ENCODE data around the gene UNC45B. TPM values are rescaled to one million over a fixed set of nuclear protein-coding genes. Genes with fewer than 3 reads are reported as not detected.

The UNC45B gene
- total and polyA plus RNA-seq, 2 of the 8 experiments (the other 6 are each of a cell fraction or from before 2014, with no cell fraction given): 0.06 to 0.15 TPM

DNA sequence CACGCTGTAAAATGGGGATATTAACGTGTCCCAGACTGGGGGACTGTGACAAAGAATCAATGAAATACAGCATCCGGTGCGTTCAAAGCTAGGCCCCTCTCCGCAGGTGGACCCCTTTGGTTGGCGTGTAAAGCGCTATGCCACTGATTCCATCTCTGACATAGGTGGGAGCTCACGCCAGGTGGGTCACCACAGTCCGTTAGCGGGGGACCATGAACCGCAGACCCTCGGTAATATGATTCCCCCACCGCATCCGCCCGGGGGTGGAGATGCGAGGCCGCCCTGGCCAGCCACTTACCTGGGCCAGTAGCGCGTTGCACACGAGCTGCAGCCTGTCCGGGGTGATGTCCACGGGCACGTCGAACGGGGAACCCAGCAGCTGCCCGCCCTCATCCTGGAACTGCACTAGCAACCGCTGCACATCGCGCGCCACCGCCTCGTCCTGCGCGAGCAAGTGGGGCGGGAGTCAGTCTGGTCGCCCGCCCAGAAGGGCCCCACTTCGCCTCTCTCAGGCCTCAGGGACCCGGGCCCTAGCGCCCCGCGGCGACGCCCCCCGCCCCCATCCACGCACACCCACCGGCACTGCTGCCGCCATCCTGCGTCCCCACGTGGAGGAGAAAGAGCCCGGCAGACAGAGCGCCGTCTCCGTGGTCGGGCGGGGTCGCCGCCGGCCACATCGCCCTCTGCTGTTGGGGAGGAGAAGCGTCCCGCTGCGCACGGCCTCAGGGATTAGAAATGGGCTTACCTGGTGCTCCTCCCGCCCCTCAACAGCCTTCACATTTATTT lies 5.7 kb upstream of the UNC45B start, which contains the start of gene NLE1 (continued):
- TF ChIP-seq EP300 (IDR thresholded peaks at IDR 0.05; ENCODE audit: borderline replicate concordance in 1 of 2, low read depth in 2 of 2, low read length in 2 of 2): peak in 1 of 2 experiments; percentile 53; a peak in 1 of 3 replicates
- TF ChIP-seq, protein P1, sequence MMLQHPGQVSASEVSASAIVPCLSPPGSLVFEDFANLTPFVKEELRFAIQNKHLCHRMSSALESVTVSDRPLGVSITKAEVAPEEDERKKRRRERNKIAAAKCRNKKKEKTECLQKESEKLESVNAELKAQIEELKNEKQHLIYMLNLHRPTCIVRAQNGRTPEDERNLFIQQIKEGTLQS (IDR thresholded peaks at IDR 0.05; ENCODE audit: insufficient read depth, low read depth, low read length): no peak
- TF ChIP-seq TBP (IDR thresholded peaks at IDR 0.05; ENCODE audit: low read depth, low read length): peak; percentile 75; the same call in 1 of the 2 replicates
- TF ChIP-seq SRF (IDR thresholded peaks at IDR 0.05; ENCODE audit: low read depth, low read length): 0 out of 2 replicates have a peak, but pooled peaks have one; percentile 13
- no peak for TF ChIP-seq JUN (IDR thresholded peaks at IDR 0.05; ENCODE audit: low read depth, low read length)
- TF ChIP-seq RAD21 (IDR thresholded peaks at IDR 0.05 in 1 of 2, conservative IDR thresholded peaks at IDR 0.05 in 1 of 2; ENCODE audit: low read depth in 2 of 2, low read length in 2 of 2): peak; percentile 28 to 49
- no peak for TF ChIP-seq HDAC6 (IDR thresholded peaks at IDR 0.05; ENCODE audit: low read depth, low read length)
- TF ChIP-seq SP2 (IDR thresholded peaks at IDR 0.05; ENCODE audit: low read length): peak; percentile 79
- TF ChIP-seq NRF1 (IDR thresholded peaks at IDR 0.05; ENCODE audit: low read depth, low read length): no peak
- TF ChIP-seq FOSL1 (IDR thresholded peaks at IDR 0.05; ENCODE audit: insufficient read depth, low read depth, low read length): 0 out of 2 replicates have a peak, but pooled peaks have one; percentile 34
- TF ChIP-seq, protein P2, sequence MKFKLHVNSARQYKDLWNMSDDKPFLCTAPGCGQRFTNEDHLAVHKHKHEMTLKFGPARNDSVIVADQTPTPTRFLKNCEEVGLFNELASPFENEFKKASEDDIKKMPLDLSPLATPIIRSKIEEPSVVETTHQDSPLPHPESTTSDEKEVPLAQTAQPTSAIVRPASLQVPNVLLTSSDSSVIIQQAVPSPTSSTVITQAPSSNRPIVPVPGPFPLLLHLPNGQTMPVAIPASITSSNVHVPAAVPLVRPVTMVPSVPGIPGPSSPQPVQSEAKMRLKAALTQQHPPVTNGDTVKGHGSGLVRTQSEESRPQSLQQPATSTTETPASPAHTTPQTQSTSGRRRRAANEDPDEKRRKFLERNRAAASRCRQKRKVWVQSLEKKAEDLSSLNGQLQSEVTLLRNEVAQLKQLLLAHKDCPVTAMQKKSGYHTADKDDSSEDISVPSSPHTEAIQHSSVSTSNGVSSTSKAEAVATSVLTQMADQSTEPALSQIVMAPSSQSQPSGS (IDR thresholded peaks at IDR 0.05; ENCODE audit: low read length): no peak
- TF ChIP-seq TEAD4 (IDR thresholded peaks at IDR 0.05; ENCODE audit: low read depth, low read length): no peak
- peak; percentile 88 to 90; a peak in 3 of 4 replicates for TF ChIP-seq HDAC2 (IDR thresholded peaks at IDR 0.05; ENCODE audit: borderline replicate concordance in 1 of 2, low read depth in 2 of 2, low read length in 2 of 2)
- no peak for TF ChIP-seq GABPA (IDR thresholded peaks at IDR 0.05; ENCODE audit: borderline replicate concordance, insufficient read depth, low read length)
